Suprapubic skin (tissue), 4 donors: ENCODE measurements around the gene YWHAH. TPM values are rescaled to one million over a fixed set of nuclear protein-coding genes. Genes with fewer than 3 reads are reported as not detected.

Experiments
- DNase-seq, 2 donors: peaks; one replicate each; pipeline ENCODE4 v3.0.0-alpha.2; 2019; ENCODE audit warnings: low spot score in 2 of 2
- H3K27ac ChIP-seq: fragments of 200-600 bp; sonication (generic); one replicate; pipeline ENCODE4 v1.5.1; 2019
- H3K27me3 ChIP-seq: fragments of 200-600 bp; sonication (generic); one replicate; pipeline ENCODE4 v1.5.1; 2019
- H3K36me3 ChIP-seq: fragments of 200-600 bp; sonication (generic); one replicate; pipeline ENCODE4 v1.5.1; 2019
- H3K4me1 ChIP-seq: fragments of 200-600 bp; sonication (generic); one replicate; pipeline ENCODE4 v1.5.1; 2019
- H3K4me3 ChIP-seq: fragments of 200-600 bp; sonication (generic); one replicate; pipeline ENCODE4 v1.5.1; 2019; ENCODE audit warnings: mild to moderate bottlenecking
- H3K9me3 ChIP-seq: fragments of 200-600 bp; sonication (generic); one replicate; pipeline ENCODE4 v1.5.1; 2019
- CTCF ChIP-seq, 2 donors: fragments of 200-600 bp in 1 of 2; fragments of 450-650 bp in 1 of 2; sonication (generic) in 1 of 2; IDR thresholded peaks; one replicate each; pipeline ENCODE4 v1.5.1; 2016 to 2019; ENCODE audit warnings: antibody characterized with exemption in 2 of 2, mild to moderate bottlenecking in 1 of 2, moderate library complexity in 1 of 2
- EP300 ChIP-seq: sonication (generic); formaldehyde crosslinking; IDR thresholded peaks from one replicate; pipeline ENCODE4 v1.6.1; 2017; ENCODE audit warnings: antibody characterized with exemption
- POLR2A ChIP-seq, 2 donors: fragments of 450-650 bp; IDR thresholded peaks; one replicate each; pipeline ENCODE4 v1.6.1; 2017; ENCODE audit warnings: antibody characterized with exemption in 2 of 2, mild to moderate bottlenecking in 2 of 2, moderate library complexity in 2 of 2
- POLR2AphosphoS5 ChIP-seq, 3 donors: sonication (generic); formaldehyde crosslinking; IDR thresholded peaks; one replicate each; pipeline ENCODE4 v1.6.1; 2017; ENCODE audit warnings: antibody characterized with exemption in 3 of 3
- WGBS: methylation state at CpG from one replicate; pipeline ENCODE4 v1.1.5; 2018; 5-methylcytosine and 5-hydroxymethylcytosine counted together
- total RNA-seq, 4 donors: library from RNA; depleted of rRNA; stranded (reverse); fragments of >200 nt; gene quantifications; one replicate each; pipeline ENCODE4 v1.1.0, GENCODE V29; 2016

The YWHAH gene
- total RNA-seq, 4 donors from 2014 or later: 52.9 to 76.6 (median 66.4) TPM

GRCh38 chr22:31915586-31915985 lies 28.7 kb upstream of the YWHAH start:
- WGBS: 92% methylated on average over 10 of the region's 10 CpGs
- no peak for DNase-seq
- Histone ChIP-seq H3K27ac (no peak overlapping the region), H3K27me3 (no peaks in the 10 kb centered on the region), H3K9me3 (no peaks in the 10 kb centered on the region), H3K4me3 (no peak overlapping the region), H3K36me3 (no peaks in the 10 kb centered on the region), H3K4me1 (no peaks in the 10 kb centered on the region)
- TF ChIP-seq POLR2AphosphoS5 (IDR thresholded peaks at IDR 0.05) (no peak), EP300 (no peak), POLR2A (IDR thresholded peaks at IDR 0.05) (no peak), CTCF (IDR thresholded peaks at IDR 0.05) (no peak)

- WGBS: 76% methylated on average over 15 of the region's 17 CpGs
These were observed 27.0 kb upstream of the YWHAH start for GRCh38 chr22:31917227-31917921.

GRCh38 chr22:31919730-31920129 lies 24.6 kb upstream of the YWHAH start:
- H3K27ac ChIP-seq: no peak overlapping the region
- no peaks in the 10 kb centered on the region for H3K27me3 ChIP-seq
- no peak overlapping the region for H3K4me3 ChIP-seq
- 84% methylated on average over 3 of the region's 3 CpGs for WGBS
- DNase-seq: no peak
- H3K36me3 ChIP-seq: no peaks in the 10 kb centered on the region
- H3K9me3 ChIP-seq: no peaks in the 10 kb centered on the region
- H3K4me1 ChIP-seq: no peaks in the 10 kb centered on the region
- TF ChIP-seq POLR2AphosphoS5 (IDR thresholded peaks at IDR 0.05) (no peak), EP300 (no peak), POLR2A (IDR thresholded peaks at IDR 0.05) (no peak), CTCF (IDR thresholded peaks at IDR 0.05) (no peak)

More at GRCh38 chr22:31917227-31917921, 27.0 kb upstream of the YWHAH start:
- Histone ChIP-seq H3K36me3 (no peaks in the 10 kb centered on the region), H3K27me3 (no peaks in the 10 kb centered on the region), H3K4me3 (no peak overlapping the region), H3K9me3 (no peaks in the 10 kb centered on the region), H3K27ac (no peak overlapping the region), H3K4me1 (no peaks in the 10 kb centered on the region)
- DNase-seq: no peak
- TF ChIP-seq CTCF (IDR thresholded peaks at IDR 0.05): no peak
- no peak for TF ChIP-seq POLR2A (IDR thresholded peaks at IDR 0.05)
- TF ChIP-seq EP300: no peak
- TF ChIP-seq POLR2AphosphoS5 (IDR thresholded peaks at IDR 0.05): no peak

GRCh38 chr22:31920306-31920705 lies 24.0 kb upstream of the YWHAH start:
- Histone ChIP-seq H3K27ac (no peak overlapping the region), H3K36me3 (no peaks in the 10 kb centered on the region), H3K4me1 (no peaks in the 10 kb centered on the region), H3K27me3 (no peaks in the 10 kb centered on the region), H3K9me3 (no peaks in the 10 kb centered on the region), H3K4me3 (no peak overlapping the region)
- 96% methylated on average over 3 of the region's 3 CpGs for WGBS
- no peak for TF ChIP-seq POLR2AphosphoS5 (IDR thresholded peaks at IDR 0.05)
- no peak for TF ChIP-seq POLR2A (IDR thresholded peaks at IDR 0.05)
- TF ChIP-seq EP300: no peak
- TF ChIP-seq CTCF (IDR thresholded peaks at IDR 0.05): no peak
- DNase-seq: no peak

- no peaks in the 10 kb centered on the region for H3K36me3 ChIP-seq
- no peak for TF ChIP-seq CTCF (IDR thresholded peaks at IDR 0.05)
- TF ChIP-seq POLR2AphosphoS5 (IDR thresholded peaks at IDR 0.05): no peak
- no peak for TF ChIP-seq POLR2A (IDR thresholded peaks at IDR 0.05)
- no peak for TF ChIP-seq EP300
- WGBS: 91% methylated on average over 3 of the region's 3 CpGs
- no peaks in the 10 kb centered on the region for H3K4me1 ChIP-seq
- no peak overlapping the region for H3K27ac ChIP-seq
- no peaks in the 10 kb centered on the region for H3K9me3 ChIP-seq
- DNase-seq: no peak
- no peaks in the 10 kb centered on the region for H3K27me3 ChIP-seq
- H3K4me3 ChIP-seq: no peak overlapping the region
These were observed 23.2 kb upstream of the YWHAH start for GRCh38 chr22:31921106-31921505.
